GM18498 (cell line): ENCODE measurements around the gene NDUFB6.
A peak's percentile ranks its signal among the peaks of the same experiment; 100 is the strongest.
"Not testable (repeated sequence)": the region's sequence is repeated elsewhere in the genome, so short reads cannot be mapped to it uniquely, and the experiment has no call there.

ENCODE experiments used
- ATAC-seq: cut with Tn5 transposase; IDR thresholded peaks from one replicate; pipeline ENCODE4 v1.9.1; 2021; ENCODE audit warnings: mild to moderate bottlenecking, moderate library complexity; ENCODE audit not compliant: unreplicated experiment

NDUFB6 gene

GRCh38 chr9:32571969-32572899, 725 bp downstream of the NDUFB6 start:
- ATAC-seq = peak; percentile 90

GRCh38 chr9:32570262-32570661, 2.7 kb downstream of the NDUFB6 start:
- ATAC-seq = no peak

- no peak for ATAC-seq
Measured at GRCh38 chr9:32566770-32567169, 6.2 kb downstream of the NDUFB6 start.

GRCh38 chr9:32565967-32566366, 7.0 kb downstream of the NDUFB6 start:
- no peak for ATAC-seq

- ATAC-seq = no peak
Measured at GRCh38 chr9:32558408-32558934, 14.5 kb downstream of the NDUFB6 start.

DNA sequence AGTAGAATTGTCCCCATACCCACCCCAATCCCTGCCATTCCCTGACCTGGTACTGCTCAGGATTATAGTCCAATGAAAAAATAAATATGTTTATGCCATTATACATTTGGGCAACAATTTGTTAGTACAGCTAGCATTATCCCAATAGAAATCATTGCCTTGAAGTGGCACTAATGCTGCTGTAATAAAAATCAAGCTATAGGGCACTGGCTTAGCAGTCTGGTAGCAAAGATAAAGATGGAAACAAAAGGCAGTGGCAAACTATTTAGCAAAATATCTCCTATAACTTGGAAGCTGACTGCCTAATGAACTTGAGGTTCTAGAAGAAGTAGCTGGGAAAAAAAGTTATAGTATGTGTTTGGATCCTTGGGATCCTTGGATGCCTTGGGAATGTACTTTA, 18.4 kb downstream of the NDUFB6 start:
- no peak for ATAC-seq

- ATAC-seq = no peak
Measured at GRCh38 chr9:32554107-32554506, 18.9 kb downstream of the NDUFB6 start.

DNA sequence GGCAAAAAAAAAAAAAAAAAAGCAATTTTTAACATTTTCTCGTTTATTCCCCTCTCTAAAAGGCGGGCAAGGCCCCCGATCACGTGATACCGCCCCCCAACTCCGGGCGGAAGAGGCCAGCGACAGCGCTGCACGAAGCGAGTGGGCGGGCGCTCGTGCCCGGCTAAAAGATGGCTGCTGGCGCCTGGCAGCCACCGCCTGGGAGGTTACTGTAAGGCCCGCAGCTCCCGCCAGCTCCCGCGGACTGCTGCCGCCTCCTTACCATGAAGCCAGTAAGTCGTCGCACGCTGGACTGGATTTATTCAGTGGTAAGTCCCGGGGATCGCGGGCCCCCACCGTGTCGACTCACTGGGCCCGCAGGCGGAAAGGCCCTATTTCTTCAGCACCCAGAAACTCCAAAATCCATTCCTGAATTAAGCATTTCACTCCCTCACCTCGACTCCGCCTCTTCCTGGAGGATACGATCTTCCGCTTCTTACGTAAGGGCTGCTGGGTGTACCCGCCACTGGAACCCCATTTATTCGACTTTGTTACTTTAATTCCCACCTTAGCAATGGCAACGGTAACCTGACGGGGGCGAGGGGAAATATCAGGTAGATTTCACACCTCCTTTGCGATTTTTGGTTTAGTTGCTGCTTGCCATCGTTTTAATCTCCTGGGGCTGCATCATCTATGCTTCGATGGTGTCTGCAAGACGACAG, 20.6 kb downstream of the NDUFB6 start, which contains the start of the genes SMIM27 and TOPORS:
SMIM27 (plus strand) TSS at position 156 of the 701 bp plus-strand sequence; CDS start at position 264, 108 bp downstream.
TOPORS (minus strand) TSS at position 415 of the 701 bp plus-strand sequence; CDS start at position 265, 150 bp downstream.
- peak; percentile 77 for ATAC-seq

DNA sequence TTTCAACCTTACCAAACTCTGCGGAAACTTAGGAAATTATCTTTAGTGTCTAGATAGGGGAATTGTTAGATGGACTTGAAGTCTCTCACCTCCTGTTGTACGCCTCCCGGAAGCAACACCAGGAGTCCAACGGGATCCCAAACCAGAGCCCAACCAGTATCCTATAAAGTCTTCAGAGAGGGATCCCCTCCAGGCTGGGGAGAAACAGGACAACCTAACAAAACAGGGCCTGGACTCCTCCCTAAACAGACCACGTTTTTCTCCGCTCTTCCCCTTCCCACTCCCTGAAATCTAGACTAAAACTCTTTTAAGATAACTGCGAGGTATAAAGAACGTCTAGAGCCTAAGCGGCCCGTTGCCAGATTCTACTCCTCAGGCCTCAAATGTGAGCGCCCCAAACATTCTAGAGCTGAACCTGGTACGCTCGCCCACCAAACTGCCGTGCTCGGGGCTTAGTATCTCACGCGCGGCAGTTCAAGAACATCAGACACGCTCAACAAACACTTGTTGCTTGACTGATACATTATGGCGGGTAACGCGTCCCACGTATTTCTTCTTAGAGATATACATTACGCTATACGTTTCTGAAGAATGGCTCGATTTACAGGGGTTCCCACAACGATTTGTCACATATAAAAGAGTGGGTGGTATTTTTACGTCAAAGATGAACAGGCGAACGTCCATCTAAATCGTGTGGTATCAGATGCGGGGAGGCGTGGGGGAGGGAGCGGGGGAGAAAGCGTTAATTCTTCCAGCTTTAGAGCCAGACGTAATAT, 21.5 kb downstream of the NDUFB6 start:
- peak; percentile 3 for ATAC-seq

DNA sequence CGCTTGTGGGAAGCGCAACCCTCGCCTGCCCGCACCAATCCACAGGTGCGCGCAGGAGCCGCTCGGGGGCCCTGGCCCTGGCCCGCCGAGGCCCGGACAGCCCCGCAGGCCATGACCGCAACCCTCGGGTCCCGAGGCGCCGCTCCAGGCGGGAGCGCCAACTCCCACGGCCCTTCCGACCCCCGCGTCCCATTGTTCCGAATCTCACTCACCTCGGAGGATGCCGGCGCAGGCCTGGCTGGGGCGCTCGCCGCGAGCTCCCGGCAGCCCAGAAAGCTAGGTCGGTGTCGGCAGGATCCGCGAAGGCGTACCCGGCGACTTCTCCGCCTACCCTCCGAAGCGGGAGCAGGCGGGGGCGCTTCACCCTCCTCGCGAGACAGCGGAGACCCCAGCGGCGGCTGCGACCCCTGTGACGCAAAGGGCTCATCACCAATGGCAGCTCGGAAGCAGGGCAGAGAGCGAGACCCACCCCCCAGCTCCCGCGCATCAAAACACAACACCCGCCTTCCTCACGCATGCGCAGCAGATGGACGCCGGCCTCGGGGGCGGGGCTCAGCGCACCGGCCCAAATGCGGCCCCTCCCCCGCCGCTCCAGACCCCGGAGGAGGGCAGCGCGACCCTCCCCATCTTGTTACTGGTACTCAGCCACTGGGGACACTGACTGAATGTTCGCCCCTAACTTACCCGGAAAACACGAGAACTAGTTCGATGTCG, 22.2 kb downstream of the NDUFB6 start:
- peak; percentile 75 for ATAC-seq

DNA sequence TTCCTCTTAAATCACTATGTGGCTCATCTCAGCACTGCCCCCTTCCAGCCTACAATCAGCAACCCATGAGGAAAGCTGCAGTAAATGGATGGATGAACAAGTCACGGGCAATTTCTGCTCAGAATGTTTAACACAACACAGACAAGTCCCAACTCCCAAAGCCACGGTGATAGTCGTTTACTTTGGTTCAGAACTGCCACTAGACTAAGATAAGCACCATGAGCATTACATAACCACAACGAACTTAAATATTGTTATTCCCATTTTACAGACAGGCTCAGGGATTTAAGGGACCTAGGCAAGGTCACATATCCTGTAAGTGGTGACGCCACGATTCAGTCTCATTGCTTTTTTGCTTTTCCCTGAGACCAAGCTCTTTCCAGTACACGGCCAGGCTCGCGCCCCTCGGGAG, 22.8 kb downstream of the NDUFB6 start:
- ATAC-seq = no peak

- ATAC-seq = not testable (repeated sequence)
Measured at GRCh38 chr9:32548213-32548612, 24.7 kb downstream of the NDUFB6 start.

DNA sequence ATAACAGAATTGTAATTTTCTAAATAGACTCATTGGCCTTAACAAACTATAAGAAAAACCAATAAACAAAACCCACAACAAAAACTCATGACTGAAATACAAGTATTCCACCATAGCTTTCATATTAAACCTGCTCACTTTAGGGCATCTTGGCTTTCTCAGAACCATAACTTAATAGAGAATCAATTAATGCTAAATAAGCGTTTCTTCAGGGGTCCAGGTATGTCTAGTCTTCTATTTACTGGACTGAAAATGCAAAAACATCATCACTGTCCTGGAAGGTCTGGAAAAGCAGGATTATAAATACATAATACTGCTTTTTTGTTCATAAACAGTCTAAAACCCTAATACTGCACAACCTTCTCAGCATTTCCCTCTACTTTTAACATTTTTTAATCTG, 27.1 kb downstream of the NDUFB6 start:
- no peak for ATAC-seq

- no peak for ATAC-seq
Measured at GRCh38 chr9:32543047-32543446, 29.9 kb downstream of the NDUFB6 start.

- ATAC-seq = no peak
Measured at GRCh38 chr9:32533816-32534215, 39.1 kb downstream of the NDUFB6 start.

DNA sequence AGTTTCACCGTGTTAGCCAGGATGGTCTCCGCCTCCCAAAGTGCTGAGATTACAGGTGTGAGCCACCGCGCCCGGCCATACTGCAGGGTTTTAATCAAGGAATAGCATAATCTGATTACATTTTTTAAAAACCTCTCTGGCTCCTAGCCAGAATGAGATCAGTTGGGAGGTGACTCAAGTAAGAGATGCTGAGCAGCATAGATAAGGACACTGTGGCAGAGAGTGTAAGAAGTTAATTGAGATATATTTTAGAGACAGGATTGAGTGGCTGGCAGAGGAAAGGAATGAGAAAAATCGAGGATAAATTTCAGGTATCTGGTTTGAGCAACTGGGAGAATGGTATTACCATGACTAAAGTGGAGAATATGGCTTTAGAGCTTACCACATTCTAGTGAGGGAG, 39.6 kb downstream of the NDUFB6 start:
- ATAC-seq = no peak

DNA sequence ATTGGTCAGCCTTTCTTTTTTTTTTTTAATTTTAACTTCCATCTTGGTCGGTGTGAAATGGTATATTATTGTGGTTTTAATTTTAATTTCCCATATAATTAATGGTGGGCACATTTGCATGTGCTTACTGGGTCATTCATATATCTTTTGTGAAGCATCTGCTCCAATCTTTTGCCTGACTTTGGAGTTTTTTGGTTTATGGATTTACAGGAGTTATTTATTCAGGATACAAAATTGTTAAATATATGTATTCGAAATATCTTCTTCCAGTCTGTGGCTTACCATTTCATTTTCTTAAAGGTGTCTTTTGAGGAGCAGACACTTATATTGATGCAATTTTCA, 46.3 kb downstream of the NDUFB6 start:
- no peak for ATAC-seq

GRCh38 chr9:32526041-32526706, 46.8 kb downstream of the NDUFB6 start, which contains the start of gene RIGI:
Gene RIGI (minus strand): TSS chr9:32526196. CDS start chr9:32526166, 30 bp downstream.
- ATAC-seq = peak; percentile 71

GRCh38 chr9:32525709-32526030, 47.3 kb downstream of the NDUFB6 start:
- ATAC-seq = no peak
